Measurements from ENCODE around the gene KIF12. TPM values are rescaled to one million over a fixed set of nuclear protein-coding genes. Genes with fewer than 3 reads are reported as not detected.
A peak's percentile ranks its signal among the peaks of the same experiment; 100 is the strongest.

The KIF12 gene
- total RNA-seq, 1 experiment from 2014 or later: 54.6 TPM

DNA sequence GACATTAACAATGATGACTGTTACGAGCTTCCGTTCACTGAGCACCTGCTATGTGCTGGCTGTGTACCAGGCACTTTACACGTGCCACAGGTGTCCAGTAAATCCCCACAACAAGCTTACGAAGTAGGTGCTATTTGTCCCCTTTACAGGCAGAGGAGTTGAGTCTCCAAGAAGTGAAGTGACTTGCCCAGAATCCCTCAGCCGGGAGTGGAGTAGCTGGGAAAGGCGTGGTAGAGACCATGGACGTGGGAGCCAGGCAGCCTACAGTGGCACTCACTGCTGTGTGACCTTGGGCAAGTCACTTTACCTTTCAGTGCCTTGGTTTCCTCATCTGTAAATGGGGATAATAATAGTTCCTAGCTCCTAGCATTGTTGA lies 20.3 kb downstream of the KIF12 start:
- BruUV-seq (replicated peaks): no TSS peak
- H3K27me3 Mint-ChIP-seq (ENCODE audit: insufficient read depth, unreplicated experiment): no peaks in the 10 kb centered on the region
- Histone ChIP-seq H3K9me3 (peaks cover 6% of the 10 kb centered on the region; the same call in 1 of the 2 replicates), H3K4me3 (ENCODE audit: low read depth, low read length) (no peak overlapping the region), H3K27me3 (replicated peaks; ENCODE audit: control insufficient read depth, insufficient read depth, low read length) (no peaks in the 10 kb centered on the region), H3K36me3 (ENCODE audit: control insufficient read depth, insufficient read depth, low read length) (0 out of 2 replicates have a peak, but pooled peaks cover 2% of the 10 kb centered on the region), H3K4me1 (peaks cover 54% of the 10 kb centered on the region)
- H3K9me3 Mint-ChIP-seq (ENCODE audit: unreplicated experiment): peaks cover 10% of the 10 kb centered on the region
- no peaks in the 10 kb centered on the region for H3K36me3 Mint-ChIP-seq (ENCODE audit: insufficient read depth, unreplicated experiment)
- H3K4me3 Mint-ChIP-seq (ENCODE audit: unreplicated experiment): no peak overlapping the region
- no peak for TF ChIP-seq CTCF (IDR thresholded peaks at IDR 0.05; ENCODE audit: insufficient read depth in 1 of 2, low read depth in 1 of 2, low read length in 1 of 2, severe bottlenecking in 1 of 2, unreplicated experiment in 1 of 2)
- CTCF ChIA-PET: no interaction called here
- peak in 1 of 2 experiments; percentile 16 for DNase-seq
- peak overlapping the region; percentile 65 for H3K27ac Mint-ChIP-seq (ENCODE audit: unreplicated experiment)
- peaks cover 45% of the 10 kb centered on the region for H3K4me1 Mint-ChIP-seq (ENCODE audit: low read depth, unreplicated experiment)
- POLR2A ChIA-PET: no interaction called here
- intact Hi-C loops (cut with micrococcal nuclease; ENCODE audit: unreplicated experiment): no loop called here

- Mint-ChIP-seq H3K27ac (ENCODE audit: unreplicated experiment) (peak within 1 kb of the TSS; percentile 79), H3K9me3 (ENCODE audit: unreplicated experiment) (peaks cover 10% of the 10 kb centered on the region)
These were observed 20.9 kb downstream of the KIF12 start, which contains the start of gene AMBP for GRCh38 chr9:114078021-114078780. AMBP (minus strand) TSS chr9:114078300; CDS start chr9:114078209, 91 bp downstream.

More at GRCh38 chr9:114078021-114078780, 20.9 kb downstream of the KIF12 start, which contains the start of gene AMBP:
- Histone ChIP-seq H3K4me3 (ENCODE audit: low read depth, low read length) (no peak within 1 kb of the TSS), H3K4me1 (peaks cover 54% of the 10 kb centered on the region), H3K27me3 (replicated peaks; ENCODE audit: control insufficient read depth, insufficient read depth, low read length) (no peaks in the 10 kb centered on the region), H3K9me3 (peaks cover 6% of the 10 kb centered on the region; the same call in 1 of the 2 replicates), H3K36me3 (ENCODE audit: control insufficient read depth, insufficient read depth, low read length) (0 out of 2 replicates have a peak, but pooled peaks cover 2% of the 10 kb centered on the region)
- no peak within 1 kb of the TSS for H3K4me3 Mint-ChIP-seq (ENCODE audit: unreplicated experiment)
- H3K36me3 Mint-ChIP-seq (ENCODE audit: insufficient read depth, unreplicated experiment): no peaks in the 10 kb centered on the region
- no TSS peak for BruUV-seq (replicated peaks)
- POLR2A ChIA-PET: no interaction called here
- peaks cover 45% of the 10 kb centered on the region for H3K4me1 Mint-ChIP-seq (ENCODE audit: low read depth, unreplicated experiment)
- H3K27me3 Mint-ChIP-seq (ENCODE audit: insufficient read depth, unreplicated experiment): no peaks in the 10 kb centered on the region
- TF ChIP-seq CTCF (IDR thresholded peaks at IDR 0.05; ENCODE audit: insufficient read depth in 1 of 2, low read depth in 1 of 2, low read length in 1 of 2, severe bottlenecking in 1 of 2, unreplicated experiment in 1 of 2): no peak
- CTCF ChIA-PET: no interaction called here
- intact Hi-C loops (cut with micrococcal nuclease; ENCODE audit: unreplicated experiment): no loop called here
- peak in 1 of 2 experiments; percentile 37 for DNase-seq
